Colonic mucosa (tissue), 4 donors: ENCODE measurements around the gene CRACR2B. TPM values are rescaled to one million over a fixed set of nuclear protein-coding genes. Genes with fewer than 3 reads are reported as not detected.
A peak's percentile ranks its signal among the peaks of the same experiment; 100 is the strongest.

Experiments used
- DNase-seq: peaks from one replicate; pipeline ENCODE4 v3.0.0-alpha.2; 2020
- H3K27ac ChIP-seq: fragments of 200-600 bp; one replicate; pipeline ENCODE4 v1.8.0; 2021
- H3K27me3 ChIP-seq: fragments of 200-600 bp; one replicate; pipeline ENCODE4 v1.8.0; 2021
- H3K36me3 ChIP-seq: fragments of 200-600 bp; one replicate; pipeline ENCODE4 v1.8.0; 2021
- H3K4me1 ChIP-seq: fragments of 200-600 bp; one replicate; pipeline ENCODE4 v1.8.0; 2021; ENCODE audit warnings: mild to moderate bottlenecking
- H3K4me3 ChIP-seq: fragments of 200-600 bp; one replicate; pipeline ENCODE4 v1.8.0; 2021
- H3K9ac ChIP-seq, 2 donors: one replicate each; pipeline ENCODE4 v1.7.0; 2013; ENCODE audit warnings: control low read depth in 2 of 2, low read depth in 2 of 2, low read length in 2 of 2
- H3K9me3 ChIP-seq: fragments of 200-600 bp; one replicate; pipeline ENCODE4 v1.8.0; 2021
- CTCF ChIP-seq: fragments of 200-600 bp; IDR thresholded peaks from one replicate; pipeline ENCODE4 v1.8.0; 2022; ENCODE audit warnings: antibody characterized with exemption, mild to moderate bottlenecking
- intact Hi-C: fragments of 100-400 bp; cut with DNase I; formaldehyde crosslinking; loops from one replicate; pipeline ENCODE4 v1.14.1; 2022
- total RNA-seq, 2 donors: library from RNA; stranded (reverse); fragmentation: NEBNext Ultra II Directional in 1 of 2; extraction: Animal tissue kit (Norgen Biotek cat#: 25700) in 1 of 2; gene quantifications; one replicate each; pipeline ENCODE4 v1.2.1, GENCODE V29; 2021
- donor health status: healthy.
- donor health status: DM: no; HTN: no; CAD: no.
- donor health status: DM: no; HTN: no; CAD: no.

Gene CRACR2B
- total RNA-seq, 2 donors from 2014 or later: 97.3 to 108 TPM

- intact Hi-C loops: no loop called here
- H3K9ac ChIP-seq: no peak overlapping the region
- H3K27me3 ChIP-seq: peaks cover 6% of the 10 kb centered on the region
- no peak for TF ChIP-seq CTCF
- H3K4me3 ChIP-seq: no peak overlapping the region
- no peak for DNase-seq
- no peaks in the 10 kb centered on the region for H3K36me3 ChIP-seq
- H3K27ac ChIP-seq: no peak overlapping the region
- H3K4me1 ChIP-seq: peaks cover 6% of the 10 kb centered on the region
- no peaks in the 10 kb centered on the region for H3K9me3 ChIP-seq
These were observed 28.1 kb downstream of the CRACR2B start for GRCh38 chr11:855796-856195.

- H3K36me3 ChIP-seq: no peaks in the 10 kb centered on the region
- no peak for DNase-seq
- H3K27me3 ChIP-seq: peaks cover under 1% of the 10 kb centered on the region
- no peak for TF ChIP-seq CTCF
- intact Hi-C loops: no loop called here
- H3K27ac ChIP-seq: no peak overlapping the region
- no peak overlapping the region for H3K4me3 ChIP-seq
- no peaks in the 10 kb centered on the region for H3K9me3 ChIP-seq
- H3K9ac ChIP-seq: no peak overlapping the region
- peaks cover 6% of the 10 kb centered on the region for H3K4me1 ChIP-seq
These were observed 28.7 kb downstream of the CRACR2B start for GRCh38 chr11:856397-856796.

- no peak overlapping the region for H3K27ac ChIP-seq
- no peaks in the 10 kb centered on the region for H3K9me3 ChIP-seq
- H3K4me3 ChIP-seq: no peak overlapping the region
- no peak for DNase-seq
- H3K9ac ChIP-seq: no peak overlapping the region
- peaks cover 12% of the 10 kb centered on the region for H3K4me1 ChIP-seq
- TF ChIP-seq CTCF: no peak
- H3K27me3 ChIP-seq: peaks cover 14% of the 10 kb centered on the region
- intact Hi-C loops: no loop called here
- no peaks in the 10 kb centered on the region for H3K36me3 ChIP-seq
These were observed 30.5 kb downstream of the CRACR2B start for GRCh38 chr11:858053-858761.

GRCh38 chr11:858762-859339, 31.1 kb downstream of the CRACR2B start:
- no peaks in the 10 kb centered on the region for H3K36me3 ChIP-seq
- TF ChIP-seq CTCF: no peak
- no peaks in the 10 kb centered on the region for H3K9me3 ChIP-seq
- H3K4me1 ChIP-seq: peaks cover 12% of the 10 kb centered on the region
- intact Hi-C loops: no loop called here
- peaks cover 17% of the 10 kb centered on the region for H3K27me3 ChIP-seq
- H3K9ac ChIP-seq: peak overlapping the region in 1 of 2 donors; percentile 24
- H3K4me3 ChIP-seq: no peak overlapping the region
- no peak for DNase-seq
- no peak overlapping the region for H3K27ac ChIP-seq

GRCh38 chr11:859394-860131, 31.8 kb downstream of the CRACR2B start:
- H3K36me3 ChIP-seq: no peaks in the 10 kb centered on the region
- peaks cover 21% of the 10 kb centered on the region for H3K27me3 ChIP-seq
- H3K27ac ChIP-seq: no peak overlapping the region
- H3K4me1 ChIP-seq: peaks cover 12% of the 10 kb centered on the region
- peak; percentile 83 for DNase-seq
- peak overlapping the region; percentile 11 for H3K4me3 ChIP-seq
- no peak for TF ChIP-seq CTCF
- H3K9ac ChIP-seq: peak overlapping the region; percentile 12 to 39
- intact Hi-C loops: no loop called here
- H3K9me3 ChIP-seq: no peaks in the 10 kb centered on the region
